ENCODE measurements around the gene PCBP3.

DNA sequence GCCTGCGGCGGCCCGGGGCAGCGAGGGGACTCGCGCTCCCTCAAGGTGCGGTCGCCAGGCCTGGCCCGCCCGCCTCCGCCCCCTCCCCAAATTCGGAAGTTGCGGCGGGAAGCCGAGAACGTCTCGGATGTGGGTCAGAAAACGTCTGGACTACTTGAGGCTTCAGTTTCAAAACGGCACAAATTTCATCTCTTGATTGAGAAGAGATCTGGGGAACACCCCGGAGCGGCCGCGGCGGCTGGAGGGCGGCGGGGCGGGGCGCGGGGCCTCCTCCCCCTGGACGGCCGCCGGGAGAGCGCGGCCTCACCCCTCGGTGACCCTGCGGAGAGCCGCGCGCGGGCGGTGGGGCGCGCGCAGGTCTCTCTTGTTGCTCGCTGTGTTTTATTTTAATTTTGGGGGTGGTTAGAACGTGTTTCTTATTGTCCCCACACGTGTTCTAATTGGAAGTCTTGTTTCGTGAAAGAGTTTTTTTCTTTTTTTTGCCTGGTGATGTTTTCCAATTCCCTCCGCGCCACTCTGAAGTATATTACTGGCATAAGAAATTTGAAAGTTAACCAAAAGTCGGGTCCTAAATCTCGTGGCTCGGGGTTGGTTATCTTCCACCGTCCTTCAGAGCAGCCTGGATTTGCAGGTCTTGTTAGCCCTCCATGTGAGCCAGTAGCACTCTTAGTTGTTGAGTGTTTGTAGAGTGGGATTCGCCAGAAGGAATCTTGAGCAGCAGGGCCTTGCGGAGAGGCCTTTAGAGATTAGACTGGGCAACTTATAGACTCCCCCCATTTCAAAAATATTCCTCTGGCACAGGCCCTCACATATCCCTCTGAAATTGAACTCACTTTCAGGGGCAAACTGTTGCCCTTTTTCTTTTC is 749 bp downstream of the PCBP3 start:
- no peak for TF ChIP-seq ZNF274 (IDR thresholded peaks at IDR 0.05; ENCODE audit: low read depth, low read length)
- TF ChIP-seq YY1 (IDR thresholded peaks at IDR 0.05; ENCODE audit: insufficient read depth, insufficient read length) = no peak
